GM12878 (cell line): ENCODE measurements around the gene KDM6A.

ENCODE experiments used
- HDGF ChIP-seq: fragments of 450-650 bp; IDR thresholded peaks from 2 replicates; pipeline ENCODE4 v1.6.1; 2016; ENCODE audit warnings: antibody characterized with exemption
- RUNX3 ChIP-seq: IDR thresholded peaks from 2 replicates; pipeline ENCODE4 v1.6.1; 2012; ENCODE audit warnings: low read length, inconsistent platforms
- TF ChIP-seq, protein P1 (sequence below), 3 experiments: IDR thresholded peaks in 2 of 3; conservative IDR thresholded peaks in 1 of 3; 2 replicates each; pipeline ENCODE4 v1.5.1; 2011; ENCODE audit warnings: low read depth in 3 of 3, low read length in 3 of 3, mild to moderate bottlenecking in 3 of 3, control low read depth in 2 of 3, moderate library complexity in 2 of 3, inconsistent platforms in 1 of 3, mixed read lengths in 1 of 3; ENCODE audit not compliant: control insufficient read depth in 2 of 3, insufficient read depth in 1 of 3; ENCODE audit errors: extremely low read depth in 1 of 3

DNA sequence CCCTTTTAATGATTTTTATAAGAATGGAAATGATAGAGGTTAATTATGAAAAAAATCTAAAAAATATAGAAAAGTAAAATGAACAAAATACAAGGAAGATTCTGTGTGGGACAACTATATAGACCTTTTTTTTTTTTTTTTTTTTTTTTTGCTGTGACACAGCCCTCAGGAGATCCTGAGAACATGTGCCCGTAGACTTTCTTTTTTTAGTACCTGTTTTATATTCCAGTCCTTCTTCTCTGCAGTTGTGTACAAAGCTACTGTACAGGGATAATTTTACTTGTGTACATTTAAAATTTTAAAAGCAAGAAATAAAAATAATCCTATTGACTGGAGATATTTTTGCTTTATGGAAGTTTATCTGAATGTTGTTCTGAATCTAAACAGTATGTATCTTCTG is 85.5 kb downstream of the KDM6A start:
- TF ChIP-seq RUNX3 (no peak), HDGF (no peak)
- TF ChIP-seq, protein P1, sequence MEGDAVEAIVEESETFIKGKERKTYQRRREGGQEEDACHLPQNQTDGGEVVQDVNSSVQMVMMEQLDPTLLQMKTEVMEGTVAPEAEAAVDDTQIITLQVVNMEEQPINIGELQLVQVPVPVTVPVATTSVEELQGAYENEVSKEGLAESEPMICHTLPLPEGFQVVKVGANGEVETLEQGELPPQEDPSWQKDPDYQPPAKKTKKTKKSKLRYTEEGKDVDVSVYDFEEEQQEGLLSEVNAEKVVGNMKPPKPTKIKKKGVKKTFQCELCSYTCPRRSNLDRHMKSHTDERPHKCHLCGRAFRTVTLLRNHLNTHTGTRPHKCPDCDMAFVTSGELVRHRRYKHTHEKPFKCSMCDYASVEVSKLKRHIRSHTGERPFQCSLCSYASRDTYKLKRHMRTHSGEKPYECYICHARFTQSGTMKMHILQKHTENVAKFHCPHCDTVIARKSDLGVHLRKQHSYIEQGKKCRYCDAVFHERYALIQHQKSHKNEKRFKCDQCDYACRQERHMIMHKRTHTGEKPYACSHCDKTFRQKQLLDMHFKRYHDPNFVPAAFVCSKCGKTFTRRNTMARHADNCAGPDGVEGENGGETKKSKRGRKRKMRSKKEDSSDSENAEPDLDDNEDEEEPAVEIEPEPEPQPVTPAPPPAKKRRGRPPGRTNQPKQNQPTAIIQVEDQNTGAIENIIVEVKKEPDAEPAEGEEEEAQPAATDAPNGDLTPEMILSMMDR (IDR thresholded peaks at IDR 0.05 in 2 of 3, conservative IDR thresholded peaks at IDR 0.05 in 1 of 3; ENCODE audit: control insufficient read depth in 2 of 3, extremely low read depth in 1 of 3, insufficient read depth in 1 of 3, low read depth in 3 of 3, low read length in 3 of 3) = no peak
